Loucy (cell line): ENCODE results near the gene PANX2.
A peak's percentile ranks its signal among the peaks of the same experiment; 100 is the strongest.

ENCODE experiments used
- H2AFZ ChIP-seq: fragments of 200-600 bp; sonication (generic); 2 replicates; pipeline ENCODE4 v1.6.0; 2016; ENCODE audit warnings: antibody characterized with exemption, mild to moderate bottlenecking, low read length, moderate library complexity
- H3F3A ChIP-seq: fragments of 200-600 bp; 2 replicates; pipeline ENCODE4 v1.6.0; 2016; ENCODE audit warnings: antibody characterized with exemption, low read depth, mild to moderate bottlenecking
- H3K27me3 ChIP-seq: fragments of 200-600 bp; sonication (generic); 2 replicates; pipeline ENCODE4 v1.6.1; 2014; ENCODE audit warnings: low read length, mild to moderate bottlenecking; ENCODE audit not compliant: insufficient read depth, poor library complexity, severe bottlenecking
- H3K36me3 ChIP-seq: fragments of 200-600 bp; sonication (generic); 2 replicates; pipeline ENCODE4 v1.6.1; 2016; ENCODE audit warnings: low read length; ENCODE audit not compliant: insufficient read depth
- H3K4me1 ChIP-seq: fragments of 200-600 bp; sonication (generic); 2 replicates; pipeline ENCODE4 v1.5.1; 2014; ENCODE audit warnings: low read length, mild to moderate bottlenecking; ENCODE audit not compliant: insufficient read depth, poor library complexity, severe bottlenecking
- H3K4me2 ChIP-seq: fragments of 200-600 bp; sonication (generic); 2 replicates; pipeline ENCODE4 v1.6.0; 2014; ENCODE audit warnings: antibody characterized with exemption, low read length, low read depth, mild to moderate bottlenecking; ENCODE audit not compliant: poor library complexity, severe bottlenecking
- H3K4me3 ChIP-seq: fragments of 200-600 bp; sonication (generic); 2 replicates; pipeline ENCODE4 v1.5.1; 2014; ENCODE audit warnings: low read length, mild to moderate bottlenecking, mixed read lengths; ENCODE audit not compliant: poor library complexity, severe bottlenecking
- H3K79me2 ChIP-seq: fragments of 200-600 bp; sonication (generic); 2 replicates; pipeline ENCODE4 v1.6.1; 2014; ENCODE audit warnings: low read length; ENCODE audit not compliant: insufficient read depth
- H3K9ac ChIP-seq: fragments of 200-600 bp; sonication (generic); 2 replicates; pipeline ENCODE4 v1.6.0; 2014; ENCODE audit warnings: mild to moderate bottlenecking, low read depth, low read length, moderate library complexity; ENCODE audit not compliant: poor library complexity, severe bottlenecking
- H3K9me2 ChIP-seq: fragments of 200-600 bp; sonication (generic); replicated peaks from 2 replicates; pipeline ENCODE4 v1.6.1; 2016; ENCODE audit warnings: low read depth, low read length, mixed read lengths
- H3K9me3 ChIP-seq: fragments of 200-600 bp; sonication (generic); 2 replicates; pipeline ENCODE4 v1.6.1; 2014; ENCODE audit warnings: mild to moderate bottlenecking, antibody characterized with exemption, low read length, low read depth; ENCODE audit not compliant: insufficient read depth
- H4K20me1 ChIP-seq: fragments of 200-600 bp; sonication (generic); 2 replicates; pipeline ENCODE4 v1.6.0; 2014; ENCODE audit warnings: antibody characterized with exemption, low read length, mild to moderate bottlenecking; ENCODE audit not compliant: insufficient read depth, poor library complexity, severe bottlenecking
- CTCF ChIP-seq: fragments of 200-600 bp; sonication (generic); conservative IDR thresholded peaks from 2 replicates; pipeline ENCODE4 v1.5.1; 2014; ENCODE audit warnings: mild to moderate bottlenecking, antibody characterized with exemption, low read length
- EZH2phosphoT487 ChIP-seq: fragments of 200-600 bp; IDR thresholded peaks from 2 replicates; pipeline ENCODE4 v1.6.1; 2018; ENCODE audit warnings: antibody characterized with exemption, mild to moderate bottlenecking, moderate library complexity, borderline replicate concordance

Gene PANX2

GRCh38 chr22:50182176-50183081, 11.9 kb downstream of the PANX2 start:
- no peaks in the 10 kb centered on the region for H3K9me2 ChIP-seq
- no peaks in the 10 kb centered on the region for H3K36me3 ChIP-seq
- no peaks in the 10 kb centered on the region for H3F3A ChIP-seq
- no peak for TF ChIP-seq EZH2phosphoT487
- TF ChIP-seq CTCF: no peak
- peaks cover 14% of the 10 kb centered on the region for H3K4me1 ChIP-seq
- no peak overlapping the region for H3K4me2 ChIP-seq
- no peaks in the 10 kb centered on the region for H3K27me3 ChIP-seq
- no peak overlapping the region for H3K9ac ChIP-seq
- H3K4me3 ChIP-seq: no peak overlapping the region
- H3K79me2 ChIP-seq: peaks cover 15% of the 10 kb centered on the region
- peaks cover 11% of the 10 kb centered on the region for H4K20me1 ChIP-seq
- H2AFZ ChIP-seq: no peak overlapping the region
- H3K9me3 ChIP-seq: no peaks in the 10 kb centered on the region

GRCh38 chr22:50183141-50183971, 12.8 kb downstream of the PANX2 start:
- no peak overlapping the region for H2AFZ ChIP-seq
- no peak overlapping the region for H3K4me3 ChIP-seq
- H3K9me3 ChIP-seq: no peaks in the 10 kb centered on the region
- peaks cover 17% of the 10 kb centered on the region for H3K4me1 ChIP-seq
- H3K36me3 ChIP-seq: no peaks in the 10 kb centered on the region
- TF ChIP-seq EZH2phosphoT487 (no peak), CTCF (no peak)
- H3K9ac ChIP-seq: no peak overlapping the region
- peaks cover 12% of the 10 kb centered on the region for H4K20me1 ChIP-seq
- no peak overlapping the region for H3K4me2 ChIP-seq
- H3K27me3 ChIP-seq: no peaks in the 10 kb centered on the region
- no peaks in the 10 kb centered on the region for H3F3A ChIP-seq
- H3K79me2 ChIP-seq: peaks cover 24% of the 10 kb centered on the region
- no peaks in the 10 kb centered on the region for H3K9me2 ChIP-seq

GRCh38 chr22:50184004-50184901, 13.7 kb downstream of the PANX2 start:
- H3K27me3 ChIP-seq: no peaks in the 10 kb centered on the region
- H3K4me1 ChIP-seq: peaks cover 25% of the 10 kb centered on the region
- no peaks in the 10 kb centered on the region for H3F3A ChIP-seq
- H3K4me2 ChIP-seq: no peak overlapping the region
- H3K79me2 ChIP-seq: peaks cover 33% of the 10 kb centered on the region
- H3K36me3 ChIP-seq: no peaks in the 10 kb centered on the region
- H3K4me3 ChIP-seq: no peak overlapping the region
- TF ChIP-seq EZH2phosphoT487 (no peak), CTCF (0 out of 2 replicates have a peak, but pooled peaks have one; percentile 10)
- peaks cover 12% of the 10 kb centered on the region for H4K20me1 ChIP-seq
- no peaks in the 10 kb centered on the region for H3K9me2 ChIP-seq
- H3K9ac ChIP-seq: no peak overlapping the region
- no peak overlapping the region for H2AFZ ChIP-seq
- H3K9me3 ChIP-seq: no peaks in the 10 kb centered on the region
